Hepatocyte (in vitro differentiated cells): Measurements from ENCODE around the gene EYA4. TPM values are rescaled to one million over a fixed set of nuclear protein-coding genes. Genes with fewer than 3 reads are reported as not detected.

Experiments used
- DNase-seq: peaks from one replicate; pipeline ENCODE4 v3.0.0-alpha.2; 2016; ENCODE audit warnings: low spot score
- H2AFZ ChIP-seq: fragments of 200-600 bp; sonication (generic); 2 replicates; pipeline ENCODE4 v1.6.0; 2016; ENCODE audit warnings: antibody characterized with exemption, mild to moderate bottlenecking
- H3K27ac ChIP-seq: fragments of 200-600 bp; sonication (generic); 2 replicates; pipeline ENCODE4 v1.5.1; 2016; ENCODE audit warnings: mild to moderate bottlenecking
- H3K27me3 ChIP-seq: fragments of 200-600 bp; sonication (generic); 2 replicates; pipeline ENCODE4 v1.6.1; 2016
- H3K36me3 ChIP-seq: fragments of 200-600 bp; sonication (generic); replicated peaks from 2 replicates; pipeline ENCODE4 v1.5.1; 2016; ENCODE audit warnings: low read depth; ENCODE audit not compliant: insufficient read depth
- H3K4me1 ChIP-seq: fragments of 200-600 bp; sonication (generic); 2 replicates; pipeline ENCODE4 v1.5.1; 2016; ENCODE audit warnings: mild to moderate bottlenecking, moderate library complexity; ENCODE audit not compliant: insufficient read depth
- H3K4me2 ChIP-seq: fragments of 200-600 bp; sonication (generic); 2 replicates; pipeline ENCODE4 v1.6.0; 2016
- H3K4me3 ChIP-seq: fragments of 200-600 bp; sonication (generic); 2 replicates; pipeline ENCODE4 v1.5.1; 2016; ENCODE audit warnings: mild to moderate bottlenecking
- H3K79me2 ChIP-seq: fragments of 200-600 bp; sonication (generic); 2 replicates; pipeline ENCODE4 v1.6.0; 2017; ENCODE audit warnings: mild to moderate bottlenecking
- H3K9me2 ChIP-seq: fragments of 200-600 bp; sonication (generic); replicated peaks from 2 replicates; pipeline ENCODE4 v1.6.0; 2017; ENCODE audit warnings: mild to moderate bottlenecking; ENCODE audit not compliant: insufficient read depth
- H3K9me3 ChIP-seq: fragments of 200-600 bp; sonication (generic); 2 replicates; pipeline ENCODE4 v1.5.1; 2016; ENCODE audit warnings: low read depth, mild to moderate bottlenecking
- H4K20me1 ChIP-seq: fragments of 200-600 bp; sonication (generic); 2 replicates; pipeline ENCODE4 v1.6.0; 2016; ENCODE audit warnings: mild to moderate bottlenecking; ENCODE audit not compliant: insufficient read depth, poor library complexity, severe bottlenecking
- CTCF ChIP-seq: fragments of 200-600 bp; sonication (generic); IDR thresholded peaks from 2 replicates; pipeline ENCODE4 v1.5.1; 2016; ENCODE audit warnings: antibody characterized with exemption, mild to moderate bottlenecking; ENCODE audit not compliant: poor library complexity
- EZH2 ChIP-seq: fragments of 200-600 bp; sonication (generic); IDR thresholded peaks from 2 replicates; pipeline ENCODE4 v1.6.1; 2016; ENCODE audit warnings: antibody characterized with exemption, mild to moderate bottlenecking, borderline replicate concordance
- EZH2phosphoT487 ChIP-seq: fragments of 200-600 bp; sonication (generic); IDR thresholded peaks from one replicate; pipeline ENCODE4 v1.6.1; 2018; ENCODE audit warnings: antibody characterized with exemption, mild to moderate bottlenecking, low read depth, moderate library complexity; ENCODE audit not compliant: unreplicated experiment, severe bottlenecking
- WGBS: methylation state at CpG from one replicate; pipeline ENCODE4 v1.1.6; 2016; ENCODE audit warnings: low lambda C conversion rate; ENCODE audit errors: missing lambda C conversion rate; 5-methylcytosine and 5-hydroxymethylcytosine counted together
- polyA plus RNA-seq: library from polyadenylated mRNA; unstranded; fragments of >200 nt; fragmentation: Nextera tagmentation; extraction: Ambion mirVana; gene quantifications from 2 replicates; pipeline ENCODE4 v1.2.1, GENCODE V29; 2016
- total RNA-seq: library from RNA; depleted of rRNA; stranded (reverse); fragments of >200 nt; gene quantifications from 2 replicates; pipeline ENCODE4 v1.2.3, GENCODE V29; 2014

The EYA4 gene
- total and polyA plus RNA-seq, 2 experiments from 2014 or later: 0.33 to 1.8 TPM

GRCh38 chr6:133317704-133318103 is 76.5 kb downstream of the EYA4 start:
- H3K27ac ChIP-seq: no peak overlapping the region
- 100% methylated on average over 3 of the region's 4 CpGs for WGBS

GRCh38 chr6:133326584-133326983 is 85.4 kb downstream of the EYA4 start:
- WGBS: 89% methylated on average over 9 of the region's 9 CpGs
- Histone ChIP-seq H4K20me1 (no peaks in the 10 kb centered on the region), H3K27ac (no peak overlapping the region), H2AFZ (no peak overlapping the region), H3K79me2 (no peaks in the 10 kb centered on the region), H3K4me2 (no peak overlapping the region), H3K9me2 (no peaks in the 10 kb centered on the region), H3K9me3 (no peaks in the 10 kb centered on the region), H3K36me3 (no peaks in the 10 kb centered on the region), H3K4me3 (no peak overlapping the region), H3K27me3 (no peaks in the 10 kb centered on the region), H3K4me1 (no peaks in the 10 kb centered on the region)
- TF ChIP-seq CTCF (no peak), EZH2 (no peak), EZH2phosphoT487 (no peak)
- DNase-seq: no peak

More at GRCh38 chr6:133317704-133318103, 76.5 kb downstream of the EYA4 start:
- Histone ChIP-seq H3K4me2 (no peak overlapping the region), H2AFZ (no peak overlapping the region), H3K9me2 (no peaks in the 10 kb centered on the region), H3K36me3 (no peaks in the 10 kb centered on the region), H3K9me3 (no peaks in the 10 kb centered on the region), H3K4me1 (no peaks in the 10 kb centered on the region), H4K20me1 (no peaks in the 10 kb centered on the region), H3K4me3 (no peak overlapping the region), H3K27me3 (peaks cover 3% of the 10 kb centered on the region), H3K79me2 (no peaks in the 10 kb centered on the region)
- no peak for DNase-seq
- TF ChIP-seq EZH2phosphoT487 (no peak), CTCF (no peak), EZH2 (no peak)

GRCh38 chr6:133333852-133334251 is 92.7 kb downstream of the EYA4 start:
- no peaks in the 10 kb centered on the region for H3K4me1 ChIP-seq
- no peak overlapping the region for H3K27ac ChIP-seq
- H4K20me1 ChIP-seq: no peaks in the 10 kb centered on the region
- H3K4me2 ChIP-seq: no peak overlapping the region
- H3K27me3 ChIP-seq: no peaks in the 10 kb centered on the region
- no peak for DNase-seq
- WGBS: 78% methylated on average over 3 of the region's 3 CpGs
- no peak overlapping the region for H3K4me3 ChIP-seq
- no peaks in the 10 kb centered on the region for H3K9me2 ChIP-seq
- no peak overlapping the region for H2AFZ ChIP-seq
- no peak for TF ChIP-seq EZH2phosphoT487
- TF ChIP-seq CTCF: no peak
- TF ChIP-seq EZH2: no peak
- no peaks in the 10 kb centered on the region for H3K9me3 ChIP-seq
- no peaks in the 10 kb centered on the region for H3K36me3 ChIP-seq
- H3K79me2 ChIP-seq: no peaks in the 10 kb centered on the region

- 94% methylated on average over 1 of the region's 1 CpG for WGBS
- Histone ChIP-seq H3K79me2 (no peaks in the 10 kb centered on the region), H3K9me2 (no peaks in the 10 kb centered on the region), H3K4me1 (peaks cover 18% of the 10 kb centered on the region), H3K36me3 (no peaks in the 10 kb centered on the region), H3K27me3 (no peaks in the 10 kb centered on the region), H4K20me1 (no peaks in the 10 kb centered on the region), H3K9me3 (no peaks in the 10 kb centered on the region), H2AFZ (no peak overlapping the region), H3K4me2 (no peak overlapping the region), H3K4me3 (no peak overlapping the region), H3K27ac (no peak overlapping the region)
- DNase-seq: no peak
- TF ChIP-seq EZH2: no peak
- TF ChIP-seq EZH2phosphoT487: no peak
- TF ChIP-seq CTCF: no peak
These were observed 96.2 kb downstream of the EYA4 start for GRCh38 chr6:133337308-133337707.
